Measurements from ENCODE around the gene LRRN2.
A peak's percentile ranks its signal among the peaks of the same experiment; 100 is the strongest.

LRRN2 gene

GRCh38 chr1:204600203-204600602 lies 85.3 kb downstream of the LRRN2 start:
- no peak for DNase-seq (ENCODE audit: low spot score)

GRCh38 chr1:204599596-204599995 lies 85.9 kb downstream of the LRRN2 start:
- no peak for DNase-seq (ENCODE audit: low spot score)

- no peak for DNase-seq (ENCODE audit: low spot score)
Measured at GRCh38 chr1:204599098-204599497, 86.4 kb downstream of the LRRN2 start.

- no peak for DNase-seq (ENCODE audit: low spot score)
Measured at GRCh38 chr1:204598319-204598969, 87.1 kb downstream of the LRRN2 start.

GRCh38 chr1:204592246-204592948 lies 93.1 kb downstream of the LRRN2 start:
- no peak for DNase-seq (ENCODE audit: low spot score)

GRCh38 chr1:204591473-204592090 lies 94.0 kb downstream of the LRRN2 start:
- DNase-seq (ENCODE audit: low spot score), result no peak

- no peak for DNase-seq (ENCODE audit: low spot score)
Measured at GRCh38 chr1:204589409-204590038, 96.0 kb downstream of the LRRN2 start.

- DNase-seq (ENCODE audit: low spot score), result no peak
Measured at GRCh38 chr1:204588826-204589225, 96.7 kb downstream of the LRRN2 start.

- DNase-seq (ENCODE audit: low spot score), result no peak
Measured at GRCh38 chr1:204587621-204588020, 97.9 kb downstream of the LRRN2 start.

GRCh38 chr1:204584699-204585372 lies 100.7 kb downstream of the LRRN2 start:
- DNase-seq (ENCODE audit: low spot score), result no peak

GRCh38 chr1:204583909-204584632 lies 101.5 kb downstream of the LRRN2 start:
- peak; percentile 57 for DNase-seq (ENCODE audit: low spot score)

GRCh38 chr1:204581759-204582158 lies 103.8 kb downstream of the LRRN2 start:
- no peak for DNase-seq (ENCODE audit: low spot score)

- no peak for DNase-seq (ENCODE audit: low spot score)
Measured at GRCh38 chr1:204580862-204581261, 104.7 kb downstream of the LRRN2 start.

GRCh38 chr1:204579681-204580080 lies 105.9 kb downstream of the LRRN2 start:
- DNase-seq (ENCODE audit: low spot score), result no peak

GRCh38 chr1:204578867-204579664 lies 106.5 kb downstream of the LRRN2 start:
- DNase-seq (ENCODE audit: low spot score), result no peak

GRCh38 chr1:204577794-204578478 lies 107.6 kb downstream of the LRRN2 start:
- DNase-seq (ENCODE audit: low spot score), result no peak

GRCh38 chr1:204576422-204576821 lies 109.1 kb downstream of the LRRN2 start:
- no peak for DNase-seq (ENCODE audit: low spot score)

GRCh38 chr1:204575221-204576190 lies 110.0 kb downstream of the LRRN2 start:
- DNase-seq (ENCODE audit: low spot score), result no peak

GRCh38 chr1:204574865-204575163 lies 110.7 kb downstream of the LRRN2 start:
- no peak for DNase-seq (ENCODE audit: low spot score)
